Smooth muscle cell (in vitro differentiated cells): ENCODE data around the gene NRG2. TPM values are rescaled to one million over a fixed set of nuclear protein-coding genes. Genes with fewer than 3 reads are reported as not detected.

Source experiments
- DNase-seq: peaks from one replicate; lab custom pipeline; 2025; ENCODE audit not compliant: unreplicated experiment; lab: John Stamatoyannopoulos, UW
- H2AFZ ChIP-seq: fragments of 200-600 bp; sonication (generic); 2 replicates; pipeline ENCODE4 v1.6.0; 2016; ENCODE audit warnings: antibody characterized with exemption, low read depth, mild to moderate bottlenecking
- H3F3A ChIP-seq: fragments of 200-600 bp; sonication (generic); 2 replicates; pipeline ENCODE4 v1.6.0; 2017; ENCODE audit warnings: antibody characterized with exemption, low read depth
- H3K27ac ChIP-seq: fragments of 200-600 bp; sonication (generic); 2 replicates; pipeline ENCODE4 v1.5.1; 2016; ENCODE audit warnings: low read depth, mild to moderate bottlenecking
- H3K27me3 ChIP-seq: fragments of 200-600 bp; sonication (generic); 2 replicates; pipeline ENCODE4 v1.6.1; 2016; ENCODE audit warnings: low read depth, mild to moderate bottlenecking
- H3K36me3 ChIP-seq: fragments of 200-600 bp; sonication (generic); 2 replicates; pipeline ENCODE4 v1.5.1; 2016; ENCODE audit warnings: low read depth
- H3K4me1 ChIP-seq: fragments of 200-600 bp; sonication (generic); 2 replicates; pipeline ENCODE4 v1.5.1; 2016; ENCODE audit warnings: low read depth
- H3K4me2 ChIP-seq: fragments of 200-600 bp; sonication (generic); 2 replicates; pipeline ENCODE4 v1.6.0; 2016; ENCODE audit warnings: mild to moderate bottlenecking
- H3K4me3 ChIP-seq: fragments of 200-600 bp; sonication (generic); 2 replicates; pipeline ENCODE4 v1.5.1; 2016; ENCODE audit warnings: mild to moderate bottlenecking
- H3K79me2 ChIP-seq: fragments of 200-600 bp; sonication (generic); 2 replicates; pipeline ENCODE4 v1.6.0; 2016; ENCODE audit warnings: low read depth, mild to moderate bottlenecking
- H3K9ac ChIP-seq: fragments of 200-600 bp; sonication (generic); 2 replicates; pipeline ENCODE4 v1.6.0; 2016; ENCODE audit warnings: low read depth
- H3K9me3 ChIP-seq: fragments of 200-600 bp; sonication (generic); replicated peaks from 2 replicates; pipeline ENCODE4 v1.5.1; 2016; ENCODE audit warnings: low read depth
- H4K20me1 ChIP-seq: fragments of 200-600 bp; sonication (generic); 2 replicates; pipeline ENCODE4 v1.6.0; 2016; ENCODE audit warnings: low read depth
- WGBS: methylation state at CpG from one replicate; pipeline ENCODE4 v1.1.7; 2016; ENCODE audit warnings: low lambda C conversion rate; 5-methylcytosine and 5-hydroxymethylcytosine counted together
- polyA plus RNA-seq: library from polyadenylated mRNA; unstranded; fragments of >200 nt; fragmentation: Nextera tagmentation; extraction: Ambion mirVana; gene quantifications from 2 replicates; pipeline ENCODE4 v1.2.1, GENCODE V29; 2016
- total RNA-seq: library from RNA; depleted of rRNA; stranded (reverse); fragments of >200 nt; gene quantifications from 2 replicates; pipeline ENCODE4 v1.2.3, GENCODE V29; 2014
- TF ChIP-seq, protein P1 (sequence below): fragments of 200-600 bp; sonication (generic); IDR thresholded peaks from 2 replicates; pipeline ENCODE4 v1.5.1; 2017; ENCODE audit warnings: borderline replicate concordance, mild to moderate bottlenecking, antibody characterized with exemption; ENCODE audit not compliant: insufficient read depth, poor library complexity, severe bottlenecking

NRG2 gene
- total and polyA plus RNA-seq, 2 experiments from 2014 or later: 0.09 to 0.25 TPM

DNA sequence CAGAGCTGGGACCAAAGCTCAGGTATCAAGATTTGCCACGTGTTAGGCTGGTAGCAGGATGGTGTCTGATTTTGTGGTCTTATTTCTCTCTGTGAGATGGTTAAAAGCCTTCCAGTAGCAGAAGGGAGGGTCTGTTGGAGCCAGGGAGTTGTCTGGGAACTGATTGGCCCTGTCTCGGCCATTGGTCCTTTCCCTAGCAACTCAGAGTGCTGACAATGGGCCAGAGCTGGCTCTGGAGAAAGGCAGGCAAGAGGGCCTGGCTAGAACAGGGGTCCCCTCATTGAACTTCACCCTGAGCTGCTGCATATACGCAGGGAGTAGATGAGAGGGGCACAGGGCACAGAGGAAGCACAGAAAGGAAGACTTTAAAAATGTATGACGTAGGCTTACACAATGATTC is 154.7 kb downstream of the NRG2 start:
- Histone ChIP-seq H3K9ac (no peak overlapping the region), H3K9me3 (no peaks in the 10 kb centered on the region), H3K36me3 (no peaks in the 10 kb centered on the region), H3K4me1 (no peaks in the 10 kb centered on the region), H2AFZ (no peak overlapping the region), H3K79me2 (no peaks in the 10 kb centered on the region), H3F3A (no peaks in the 10 kb centered on the region), H3K4me2 (no peak overlapping the region), H3K27me3 (no peaks in the 10 kb centered on the region), H4K20me1 (no peaks in the 10 kb centered on the region), H3K4me3 (no peak overlapping the region), H3K27ac (no peak overlapping the region)
- 80% methylated on average over 4 of the region's 4 CpGs for WGBS
- DNase-seq: no peak
- TF ChIP-seq, protein P1, sequence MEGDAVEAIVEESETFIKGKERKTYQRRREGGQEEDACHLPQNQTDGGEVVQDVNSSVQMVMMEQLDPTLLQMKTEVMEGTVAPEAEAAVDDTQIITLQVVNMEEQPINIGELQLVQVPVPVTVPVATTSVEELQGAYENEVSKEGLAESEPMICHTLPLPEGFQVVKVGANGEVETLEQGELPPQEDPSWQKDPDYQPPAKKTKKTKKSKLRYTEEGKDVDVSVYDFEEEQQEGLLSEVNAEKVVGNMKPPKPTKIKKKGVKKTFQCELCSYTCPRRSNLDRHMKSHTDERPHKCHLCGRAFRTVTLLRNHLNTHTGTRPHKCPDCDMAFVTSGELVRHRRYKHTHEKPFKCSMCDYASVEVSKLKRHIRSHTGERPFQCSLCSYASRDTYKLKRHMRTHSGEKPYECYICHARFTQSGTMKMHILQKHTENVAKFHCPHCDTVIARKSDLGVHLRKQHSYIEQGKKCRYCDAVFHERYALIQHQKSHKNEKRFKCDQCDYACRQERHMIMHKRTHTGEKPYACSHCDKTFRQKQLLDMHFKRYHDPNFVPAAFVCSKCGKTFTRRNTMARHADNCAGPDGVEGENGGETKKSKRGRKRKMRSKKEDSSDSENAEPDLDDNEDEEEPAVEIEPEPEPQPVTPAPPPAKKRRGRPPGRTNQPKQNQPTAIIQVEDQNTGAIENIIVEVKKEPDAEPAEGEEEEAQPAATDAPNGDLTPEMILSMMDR: no peak

DNA sequence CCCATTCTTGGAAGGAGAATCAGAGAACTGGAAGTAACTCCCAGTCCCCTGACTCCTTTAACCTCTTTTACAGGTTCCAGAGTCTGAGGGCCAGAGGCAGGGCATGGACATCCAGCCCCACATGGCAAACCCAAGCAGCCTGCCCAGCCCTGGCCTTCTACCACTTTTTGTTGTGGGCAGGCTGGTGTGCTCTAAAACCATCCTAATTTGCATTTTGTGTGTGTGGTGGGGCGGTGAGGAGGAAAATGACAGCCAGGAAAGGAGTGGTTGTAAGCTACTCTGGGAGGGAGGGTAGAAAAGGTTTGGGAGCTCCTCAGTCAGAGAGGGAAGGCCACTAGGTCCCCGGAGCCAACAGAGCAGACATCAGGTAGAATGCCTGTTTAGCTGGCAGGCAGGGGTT is 156.9 kb downstream of the NRG2 start:
- Histone ChIP-seq H3K4me1 (no peaks in the 10 kb centered on the region), H3K9me3 (no peaks in the 10 kb centered on the region), H3K79me2 (no peaks in the 10 kb centered on the region), H3K4me2 (no peak overlapping the region), H3F3A (no peaks in the 10 kb centered on the region), H2AFZ (no peak overlapping the region), H3K27ac (no peak overlapping the region), H4K20me1 (no peaks in the 10 kb centered on the region), H3K9ac (no peak overlapping the region), H3K4me3 (no peak overlapping the region), H3K36me3 (no peaks in the 10 kb centered on the region), H3K27me3 (no peaks in the 10 kb centered on the region)
- DNase-seq: no peak
- TF ChIP-seq, protein P1: no peak
- 77% methylated on average over 2 of the region's 2 CpGs for WGBS

DNA sequence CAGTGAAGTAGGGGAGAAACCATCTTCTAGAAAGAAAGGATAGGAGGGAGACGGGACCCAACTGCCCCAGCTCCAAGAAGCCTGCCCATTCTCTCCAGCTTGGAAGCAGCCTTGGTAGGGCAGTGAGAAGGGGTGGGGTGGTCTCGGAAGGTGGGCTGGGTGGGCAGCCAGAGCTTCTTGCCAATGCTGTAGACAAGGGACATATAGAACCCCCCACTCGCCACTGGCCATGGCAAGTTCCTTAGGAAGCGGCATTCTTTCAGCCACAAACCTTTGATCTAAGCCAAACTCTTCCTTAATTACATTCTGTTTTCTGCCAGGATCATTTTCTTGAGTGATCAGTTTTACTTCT is 157.3 kb downstream of the NRG2 start:
- Histone ChIP-seq H3K9ac (no peak overlapping the region), H3K36me3 (no peaks in the 10 kb centered on the region), H3K4me3 (no peak overlapping the region), H3K79me2 (no peaks in the 10 kb centered on the region), H3F3A (no peaks in the 10 kb centered on the region), H3K9me3 (no peaks in the 10 kb centered on the region), H3K27ac (no peak overlapping the region), H3K4me2 (no peak overlapping the region), H3K4me1 (no peaks in the 10 kb centered on the region), H3K27me3 (no peaks in the 10 kb centered on the region), H2AFZ (no peak overlapping the region), H4K20me1 (no peaks in the 10 kb centered on the region)
- DNase-seq: no peak
- 89% methylated on average over 4 of the region's 4 CpGs for WGBS
- TF ChIP-seq, protein P1: no peak

- Histone ChIP-seq H3K27ac (no peak overlapping the region), H3K9me3 (no peaks in the 10 kb centered on the region), H3K4me1 (no peaks in the 10 kb centered on the region), H3F3A (no peaks in the 10 kb centered on the region), H3K4me3 (no peak overlapping the region), H3K79me2 (no peaks in the 10 kb centered on the region), H3K4me2 (no peak overlapping the region), H3K9ac (no peak overlapping the region), H3K27me3 (no peaks in the 10 kb centered on the region), H3K36me3 (no peaks in the 10 kb centered on the region), H2AFZ (no peak overlapping the region), H4K20me1 (no peaks in the 10 kb centered on the region)
- TF ChIP-seq, protein P1: no peak
- WGBS: 84% methylated on average over 15 of the region's 15 CpGs
- no peak for DNase-seq
These were observed 157.8 kb downstream of the NRG2 start for GRCh38 chr5:139885172-139885856.
